ENCODE data around the gene ZNF436.

DNA sequence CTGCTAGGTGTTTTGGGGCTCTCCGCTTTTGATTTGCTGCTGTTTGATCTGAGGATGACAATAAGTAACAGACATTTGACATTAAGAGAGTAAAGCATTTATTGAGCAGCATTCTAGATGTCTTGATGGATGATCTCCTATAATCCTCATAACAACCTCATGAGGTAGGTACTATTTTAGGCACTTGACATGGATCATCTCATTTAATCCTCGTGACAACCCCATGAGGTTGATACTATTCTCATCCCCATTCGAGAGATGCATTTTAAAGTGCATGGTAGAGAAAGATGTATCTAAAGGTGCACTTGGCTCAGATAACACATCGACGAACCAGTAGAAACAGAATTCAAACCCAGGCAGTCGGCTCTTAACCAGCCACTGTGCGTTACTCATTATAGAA is 28.3 kb upstream of the ZNF436 start:
- TF ChIP-seq, protein P1, sequence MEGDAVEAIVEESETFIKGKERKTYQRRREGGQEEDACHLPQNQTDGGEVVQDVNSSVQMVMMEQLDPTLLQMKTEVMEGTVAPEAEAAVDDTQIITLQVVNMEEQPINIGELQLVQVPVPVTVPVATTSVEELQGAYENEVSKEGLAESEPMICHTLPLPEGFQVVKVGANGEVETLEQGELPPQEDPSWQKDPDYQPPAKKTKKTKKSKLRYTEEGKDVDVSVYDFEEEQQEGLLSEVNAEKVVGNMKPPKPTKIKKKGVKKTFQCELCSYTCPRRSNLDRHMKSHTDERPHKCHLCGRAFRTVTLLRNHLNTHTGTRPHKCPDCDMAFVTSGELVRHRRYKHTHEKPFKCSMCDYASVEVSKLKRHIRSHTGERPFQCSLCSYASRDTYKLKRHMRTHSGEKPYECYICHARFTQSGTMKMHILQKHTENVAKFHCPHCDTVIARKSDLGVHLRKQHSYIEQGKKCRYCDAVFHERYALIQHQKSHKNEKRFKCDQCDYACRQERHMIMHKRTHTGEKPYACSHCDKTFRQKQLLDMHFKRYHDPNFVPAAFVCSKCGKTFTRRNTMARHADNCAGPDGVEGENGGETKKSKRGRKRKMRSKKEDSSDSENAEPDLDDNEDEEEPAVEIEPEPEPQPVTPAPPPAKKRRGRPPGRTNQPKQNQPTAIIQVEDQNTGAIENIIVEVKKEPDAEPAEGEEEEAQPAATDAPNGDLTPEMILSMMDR (IDR thresholded peaks at IDR 0.05), result no peak
- TF ChIP-seq EP300 (IDR thresholded peaks at IDR 0.05), result no peak
- no peak for TF ChIP-seq POLR2A (IDR thresholded peaks at IDR 0.05)
